ENCODE results near the gene POU4F2.

- TF ChIP-seq NFRKB (IDR thresholded peaks at IDR 0.05) (no peak), SP1 (IDR thresholded peaks at IDR 0.05) (no peak), ZNF384 (IDR thresholded peaks at IDR 0.05) (no peak), BHLHE40 (IDR thresholded peaks at IDR 0.05; ENCODE audit: borderline replicate concordance) (no peak), TARDBP (IDR thresholded peaks at IDR 0.05) (no peak), ELF4 (IDR thresholded peaks at IDR 0.05) (no peak), FOXM1 (IDR thresholded peaks at IDR 0.05; ENCODE audit: borderline replicate concordance) (no peak), CTBP1 (IDR thresholded peaks at IDR 0.05; ENCODE audit: borderline replicate concordance) (no peak), FOXA1 (IDR thresholded peaks at IDR 0.05) (no peak), SUZ12 (IDR thresholded peaks at IDR 0.05) (no peak), HDGF (IDR thresholded peaks at IDR 0.05; ENCODE audit: borderline replicate concordance) (no peak)
Observed at GRCh38 chr4:146647615-146648460, 9.1 kb downstream of the POU4F2 start.

Data from HEK293T (cell line).